Glomerular visceral epithelial cell (primary cell): Measurements from ENCODE around the gene GRAMD4.
A peak's percentile ranks its signal among the peaks of the same experiment; 100 is the strongest.

ENCODE experiments used
- DNase-seq: peaks from one replicate; pipeline ENCODE4 v3.0.0-alpha.2; 2016; ENCODE audit errors: extremely low spot score

GRAMD4 gene

DNA sequence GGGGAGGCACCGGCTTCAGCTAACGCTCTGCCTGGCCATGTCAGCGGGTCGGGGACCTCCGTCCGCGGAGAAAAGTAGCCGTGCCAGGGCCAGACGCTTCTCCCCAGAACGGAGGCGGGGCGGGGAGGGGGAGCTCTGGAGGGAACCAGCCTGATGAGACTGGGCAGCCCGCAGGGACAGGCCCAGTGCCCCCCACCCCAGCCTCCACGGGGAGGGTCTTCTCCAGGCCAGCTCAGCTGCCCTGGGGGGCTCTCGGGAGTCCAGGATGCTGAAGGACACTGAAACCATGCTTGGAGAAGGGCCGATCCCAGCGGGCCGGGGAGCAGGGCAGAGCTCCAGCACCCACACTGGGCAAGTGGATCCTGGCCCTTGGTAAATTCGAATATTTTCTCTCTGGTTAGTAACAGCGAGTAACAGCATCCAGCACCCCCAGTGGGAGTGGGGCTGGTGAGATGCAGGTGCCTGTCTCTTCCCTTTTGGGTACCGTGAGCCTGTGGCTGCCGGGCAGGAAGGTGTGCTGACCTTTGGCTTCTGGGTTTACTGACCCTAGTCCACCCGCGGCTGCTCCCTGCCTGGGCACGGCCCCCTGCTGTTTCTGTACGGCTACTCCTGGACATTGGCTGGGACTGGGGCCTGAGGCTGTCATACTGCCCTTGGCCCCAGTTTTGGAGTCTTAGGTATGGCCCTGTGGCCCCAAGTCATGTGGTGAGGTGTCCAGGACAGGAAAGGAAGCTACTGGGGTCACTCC lies 35.8 kb downstream of the GRAMD4 start:
- DNase-seq: no peak

DNA sequence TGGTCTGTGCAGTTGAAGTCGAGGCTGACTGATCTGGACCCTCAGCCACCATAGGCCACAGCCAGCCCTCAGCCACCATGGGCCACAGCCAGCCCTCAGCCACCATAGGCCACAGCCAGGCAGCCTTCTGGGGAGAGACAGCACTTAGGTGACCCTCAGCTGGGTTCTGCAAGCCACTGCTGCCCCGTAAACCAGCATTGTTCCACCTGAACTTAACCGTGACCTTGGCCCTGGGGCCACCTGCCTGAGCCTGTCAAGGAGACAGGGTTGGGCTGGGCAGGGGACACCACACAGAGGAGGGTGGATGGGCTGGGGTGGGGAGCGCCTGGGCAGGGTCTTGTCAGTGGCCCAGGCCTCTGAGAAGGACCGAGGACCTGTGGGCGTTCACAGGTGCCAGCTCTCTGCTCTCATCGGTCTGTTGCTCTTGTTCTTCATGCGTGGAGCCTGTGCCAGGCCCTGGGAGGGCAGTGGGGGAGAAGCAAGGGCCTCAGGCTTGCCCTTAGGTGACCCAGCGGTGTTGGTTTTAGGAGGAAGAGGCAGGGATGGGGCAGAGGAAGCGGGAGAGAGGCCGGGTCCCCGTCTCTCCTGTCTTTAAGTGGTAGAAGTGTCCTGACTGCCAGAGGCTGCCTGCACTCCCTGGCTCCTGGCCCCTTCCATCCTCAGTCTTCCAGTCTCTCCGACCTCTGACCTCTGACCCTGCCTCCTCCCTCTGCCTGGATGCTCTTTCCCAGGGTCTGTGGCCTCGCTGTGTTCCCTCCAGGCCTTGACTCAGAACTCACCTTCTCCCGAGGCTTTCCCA lies 36.9 kb downstream of the GRAMD4 start:
- DNase-seq: no peak

DNA sequence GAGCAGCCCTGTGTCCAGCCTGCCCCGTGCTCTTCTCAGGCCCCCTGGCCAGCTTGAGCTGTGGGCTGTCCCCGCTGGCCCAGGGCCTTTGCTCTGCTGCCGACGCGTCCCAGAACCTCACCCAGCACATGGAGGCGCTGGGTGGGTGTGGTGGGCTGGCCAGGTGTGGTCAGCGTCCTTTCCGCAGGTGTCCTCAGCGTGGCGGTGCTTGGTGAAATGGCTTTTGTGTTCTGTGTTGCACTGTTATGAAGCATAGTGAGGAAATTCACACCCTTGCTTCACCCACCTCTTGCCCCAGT lies 37.4 kb downstream of the GRAMD4 start:
- DNase-seq: no peak

DNA sequence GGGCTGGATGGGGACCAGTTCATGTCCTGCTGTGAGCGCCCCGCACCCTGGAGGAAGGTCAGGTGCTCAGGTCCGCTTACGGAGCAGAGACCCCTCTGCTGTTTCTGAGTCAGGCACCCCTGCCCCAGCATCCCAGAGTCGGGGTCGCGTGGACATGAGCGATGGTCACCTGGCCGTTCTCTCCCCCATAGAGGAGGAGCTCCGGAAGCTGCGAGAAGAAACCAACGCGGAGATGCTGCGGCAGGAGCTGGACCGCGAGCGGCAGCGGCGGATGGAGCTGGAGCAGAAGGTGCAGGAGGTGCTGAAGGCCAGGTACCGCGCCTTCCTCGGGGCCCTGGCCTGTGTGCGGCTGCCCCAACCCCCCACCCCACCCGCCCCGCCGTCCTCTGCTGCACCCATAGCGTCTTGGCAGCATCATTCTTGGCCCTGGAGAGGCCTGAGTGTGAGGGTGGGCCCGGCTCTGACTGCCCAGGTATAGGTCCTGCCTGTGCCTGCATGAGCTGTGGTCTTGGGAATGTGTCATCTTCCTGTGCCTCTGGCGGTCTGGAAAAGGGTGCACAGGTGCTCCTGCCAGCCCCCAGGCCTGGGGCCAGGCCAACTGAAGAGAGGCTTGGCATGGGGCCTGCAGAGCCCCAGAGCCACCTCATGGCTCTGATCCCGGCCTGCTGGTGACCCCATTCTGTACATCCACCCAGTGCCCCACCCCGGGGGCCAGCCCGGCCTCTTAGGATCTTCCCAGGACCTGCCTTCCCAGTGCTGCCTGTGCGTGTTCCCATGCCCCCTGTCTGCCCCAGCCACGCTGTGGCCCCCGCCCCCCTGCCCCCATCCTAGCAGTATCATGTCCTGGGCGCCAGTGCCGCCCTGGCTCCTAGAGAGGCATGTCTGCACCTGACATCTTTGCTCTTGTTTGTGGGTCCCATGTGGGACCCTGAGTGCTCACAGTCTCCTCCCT lies 38.1 kb downstream of the GRAMD4 start:
- no peak for DNase-seq

DNA sequence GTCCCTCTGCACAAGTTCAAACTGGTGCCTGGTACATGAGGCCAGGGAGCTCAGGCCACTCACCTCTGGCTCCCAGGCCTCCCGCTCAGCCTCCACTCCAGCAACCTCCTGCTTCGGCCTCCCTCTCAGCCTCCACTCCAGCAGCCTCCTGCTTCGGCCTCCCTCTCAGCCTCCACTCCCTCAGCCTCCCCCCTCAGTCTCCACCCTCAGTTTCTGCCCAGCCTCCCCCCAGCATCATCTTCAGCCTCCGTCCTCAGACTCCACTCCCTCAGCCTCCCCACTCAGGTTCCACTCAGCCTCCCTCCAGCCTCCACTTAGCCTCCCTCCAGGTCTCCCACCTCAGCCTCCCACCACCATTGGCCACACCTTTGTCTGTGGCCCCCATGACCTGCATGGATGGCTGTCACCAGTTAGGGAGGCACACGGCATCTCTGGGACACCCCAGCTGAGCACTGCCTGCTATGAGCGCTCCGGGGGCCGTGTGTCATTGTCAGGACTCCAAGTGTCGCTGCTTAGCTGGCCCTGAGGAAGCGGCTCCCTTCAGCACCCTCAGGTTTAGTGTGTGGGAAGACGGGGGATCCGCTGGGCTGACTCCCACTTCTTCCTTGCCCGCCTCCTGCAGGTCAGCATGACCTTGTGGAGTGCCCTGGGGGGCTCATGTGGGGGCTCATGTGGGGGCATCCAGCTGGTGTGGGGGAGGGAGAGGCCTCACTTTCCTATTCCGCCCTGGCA lies 39.0 kb downstream of the GRAMD4 start:
- no peak for DNase-seq

DNA sequence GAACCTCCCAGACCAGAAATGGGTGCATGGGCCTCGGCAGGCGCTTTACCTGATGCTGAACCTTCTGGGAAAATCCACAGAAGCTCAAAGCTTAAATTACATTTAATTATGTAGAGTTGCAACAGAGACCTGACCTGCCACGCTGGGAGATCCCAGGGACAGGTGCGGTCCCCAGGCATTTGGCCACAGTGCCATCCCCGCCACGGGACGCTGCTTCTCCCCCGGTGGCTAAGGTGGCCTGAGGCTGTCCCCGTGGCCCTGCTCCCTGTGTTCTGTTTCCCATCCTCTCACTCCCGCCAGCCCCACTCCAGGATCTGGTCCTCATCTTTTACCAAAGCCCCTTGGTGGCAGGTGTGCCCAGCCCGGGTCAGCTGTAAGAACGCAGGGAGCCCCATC lies 39.6 kb downstream of the GRAMD4 start:
- DNase-seq: no peak

DNA sequence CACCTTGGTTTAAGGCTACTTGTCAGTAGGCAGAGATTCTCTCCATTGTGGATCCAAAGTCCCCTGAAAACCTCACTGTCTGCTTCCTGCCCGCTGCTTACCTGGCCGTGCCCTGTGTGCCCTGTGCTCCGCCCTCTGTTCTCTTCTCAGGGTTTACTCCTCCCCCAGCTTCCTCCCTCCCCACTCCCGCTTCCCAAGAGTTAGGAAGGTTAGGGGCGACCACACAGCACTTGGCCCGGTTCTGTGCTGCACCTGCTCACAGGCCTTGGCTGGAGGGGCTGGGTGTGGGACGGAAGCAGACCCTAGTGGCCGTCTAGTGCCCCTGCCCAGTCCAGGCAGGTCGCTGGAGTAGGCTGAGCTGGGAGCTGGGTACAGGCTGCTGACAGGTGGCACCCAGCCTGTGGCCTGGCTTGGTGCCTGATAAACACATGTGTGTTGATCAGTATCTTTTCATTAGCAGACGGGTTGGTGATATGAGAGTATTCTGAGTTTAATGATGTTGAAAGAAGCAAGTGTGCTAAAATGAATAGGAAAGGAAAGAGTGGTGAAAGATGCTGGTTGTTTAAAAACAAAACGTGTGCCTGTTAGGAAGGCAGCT lies 40.5 kb downstream of the GRAMD4 start:
- DNase-seq: no peak

DNA sequence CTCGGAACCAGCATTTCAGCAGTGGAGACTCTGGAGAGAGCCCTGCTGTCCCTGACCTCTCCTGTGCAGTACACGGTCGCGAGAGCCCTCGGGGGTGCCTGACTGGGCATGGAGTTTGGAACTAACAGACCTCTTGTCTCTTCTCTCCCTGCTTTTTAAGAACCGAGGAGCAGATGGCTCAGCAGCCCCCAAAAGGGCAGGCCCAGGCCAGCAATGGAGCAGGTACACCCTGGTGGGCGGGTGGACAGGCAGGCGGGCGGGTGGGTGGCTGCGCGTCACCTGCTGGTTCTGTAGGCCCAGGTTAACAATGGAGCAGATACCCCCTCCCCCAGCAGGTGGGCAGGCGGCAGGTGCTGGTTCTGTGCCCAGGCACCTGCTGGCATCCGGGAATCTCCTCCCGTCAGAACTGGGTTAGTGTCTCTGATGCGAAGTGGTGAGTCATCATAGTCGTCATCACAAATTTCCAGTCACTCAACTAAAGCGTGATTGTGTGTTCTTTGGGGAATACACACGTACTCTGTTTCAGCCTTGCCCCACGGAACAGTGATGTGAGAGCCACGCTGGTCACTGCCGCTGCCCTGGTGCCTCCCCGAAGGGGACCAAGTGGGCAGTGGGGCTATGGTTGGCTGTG lies 41.1 kb downstream of the GRAMD4 start:
- DNase-seq: peak; percentile 29

DNA sequence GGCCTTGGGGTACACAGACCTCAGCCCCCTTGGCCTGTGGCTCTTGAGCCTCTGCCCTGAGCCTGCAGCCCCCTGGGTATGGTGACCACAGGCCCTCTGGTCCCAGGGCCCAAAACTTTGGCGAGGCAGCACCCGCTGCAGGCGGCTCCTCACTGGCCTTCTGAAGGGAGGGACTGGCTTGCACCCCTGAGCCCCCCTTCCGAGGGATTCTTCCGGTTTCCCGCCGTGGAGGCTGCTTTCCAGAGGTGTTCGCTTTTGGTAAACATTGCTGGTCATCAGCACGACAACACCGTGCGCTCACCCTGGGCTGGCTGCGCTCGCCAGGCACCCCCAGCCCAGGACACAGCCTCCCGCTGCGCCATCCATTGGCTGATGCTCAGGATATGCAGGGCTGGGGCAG lies 42.0 kb downstream of the GRAMD4 start:
- no peak for DNase-seq

DNA sequence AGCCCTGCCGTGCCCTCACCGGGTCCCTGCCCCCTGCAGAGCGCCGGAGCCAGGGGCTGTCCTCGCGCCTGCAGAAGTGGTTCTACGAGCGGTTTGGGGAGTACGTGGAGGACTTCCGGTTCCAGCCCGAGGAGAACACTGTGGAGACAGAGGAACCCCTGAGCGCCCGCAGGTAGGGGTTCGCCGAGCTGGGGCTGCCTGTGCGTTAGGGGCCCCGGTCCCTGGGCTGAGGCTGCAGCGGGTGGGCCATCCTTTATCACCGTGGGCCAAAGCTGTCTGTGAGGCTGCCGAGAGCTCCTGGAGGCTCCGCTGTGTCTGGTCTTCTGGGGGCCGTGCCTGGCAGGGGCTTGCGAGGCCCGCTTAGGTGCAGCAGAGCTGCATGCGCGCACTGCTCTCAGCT lies 42.8 kb downstream of the GRAMD4 start:
- no peak for DNase-seq

DNA sequence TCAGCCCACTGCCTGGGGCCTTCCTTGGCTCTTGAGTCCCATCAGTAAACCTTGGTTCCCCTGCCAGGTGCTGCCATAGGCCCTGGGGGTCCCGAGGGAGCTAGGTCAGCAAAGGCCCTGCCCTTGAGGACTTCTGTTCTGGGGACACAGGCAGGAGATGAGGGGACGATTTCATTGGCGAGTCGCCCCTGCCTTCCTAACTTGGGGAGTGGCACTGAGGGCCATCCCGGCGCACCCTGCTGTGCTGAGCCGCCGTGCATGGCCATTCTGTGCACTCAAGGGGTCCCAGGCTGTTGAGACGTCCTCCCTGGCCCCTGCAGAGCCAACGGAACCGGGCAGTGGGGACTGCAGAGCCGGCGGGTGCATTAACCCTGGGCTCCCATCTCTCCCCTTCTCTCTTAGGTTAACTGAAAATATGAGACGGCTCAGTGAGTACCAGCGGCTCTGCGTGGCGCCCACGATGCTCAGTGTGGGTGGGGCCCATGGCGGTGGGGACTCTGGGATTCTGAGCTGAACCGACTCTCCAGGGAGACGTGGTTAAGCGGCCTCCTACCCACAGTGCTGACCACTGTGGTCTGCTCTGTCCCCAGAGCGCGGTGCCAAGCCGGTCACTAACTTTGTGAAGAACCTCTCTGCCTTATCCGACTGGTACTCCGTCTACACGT lies 43.4 kb downstream of the GRAMD4 start:
- no peak for DNase-seq

DNA sequence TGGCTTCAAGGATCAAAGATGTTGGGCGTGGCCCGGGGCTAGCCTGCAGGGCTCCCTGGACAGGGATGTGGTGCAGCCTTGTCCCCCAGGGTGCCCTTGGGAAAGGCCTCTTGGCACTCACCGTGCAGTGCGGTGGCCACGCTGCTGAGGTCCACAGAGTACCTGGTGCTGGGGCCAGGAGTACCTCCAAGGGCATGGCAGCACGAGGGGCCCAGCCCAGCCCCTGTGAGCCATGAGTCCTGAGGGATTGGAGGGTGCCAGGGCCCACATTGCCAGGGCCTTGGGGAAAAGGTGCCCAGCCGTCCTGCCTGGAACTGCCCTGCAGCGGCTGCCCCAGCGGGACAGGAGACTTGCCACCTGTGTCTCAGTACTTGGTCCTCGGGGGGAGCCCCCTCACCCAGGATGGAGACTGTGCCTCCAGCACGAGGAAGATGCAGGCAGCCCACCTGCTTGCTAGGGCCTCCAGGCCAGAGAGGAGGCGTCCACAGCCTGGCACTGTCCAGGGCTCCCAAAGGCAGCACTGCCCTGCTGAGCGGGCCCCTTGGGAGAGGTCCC lies 44.2 kb downstream of the GRAMD4 start:
- DNase-seq: no peak

DNA sequence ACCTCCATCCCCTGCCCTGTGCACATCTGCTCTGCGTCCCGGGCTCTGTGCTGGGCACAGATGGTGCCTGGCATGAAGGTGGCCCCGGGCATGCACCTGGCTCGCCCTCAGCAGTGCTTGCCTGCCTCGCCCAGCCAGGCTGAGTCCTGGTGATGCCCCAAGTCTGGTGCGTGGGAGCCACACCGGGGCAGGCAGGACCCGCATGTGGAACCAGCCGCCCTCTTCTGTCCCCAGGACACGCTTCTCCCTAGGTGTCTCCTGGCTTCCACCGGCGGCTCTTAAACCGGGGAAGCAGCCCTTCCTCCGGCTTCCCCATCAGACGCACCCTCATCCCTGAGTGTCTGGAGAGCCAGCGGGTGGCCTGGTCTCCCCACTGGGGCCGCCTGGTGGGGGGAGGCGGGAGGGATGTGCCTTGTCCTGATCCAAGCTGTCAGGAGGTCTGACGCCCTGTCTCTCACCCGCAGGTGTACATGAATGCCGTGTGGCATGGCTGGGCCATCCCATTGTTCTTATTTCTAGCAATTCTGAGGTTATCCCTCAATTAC lies 45.0 kb downstream of the GRAMD4 start:
- DNase-seq: no peak

DNA sequence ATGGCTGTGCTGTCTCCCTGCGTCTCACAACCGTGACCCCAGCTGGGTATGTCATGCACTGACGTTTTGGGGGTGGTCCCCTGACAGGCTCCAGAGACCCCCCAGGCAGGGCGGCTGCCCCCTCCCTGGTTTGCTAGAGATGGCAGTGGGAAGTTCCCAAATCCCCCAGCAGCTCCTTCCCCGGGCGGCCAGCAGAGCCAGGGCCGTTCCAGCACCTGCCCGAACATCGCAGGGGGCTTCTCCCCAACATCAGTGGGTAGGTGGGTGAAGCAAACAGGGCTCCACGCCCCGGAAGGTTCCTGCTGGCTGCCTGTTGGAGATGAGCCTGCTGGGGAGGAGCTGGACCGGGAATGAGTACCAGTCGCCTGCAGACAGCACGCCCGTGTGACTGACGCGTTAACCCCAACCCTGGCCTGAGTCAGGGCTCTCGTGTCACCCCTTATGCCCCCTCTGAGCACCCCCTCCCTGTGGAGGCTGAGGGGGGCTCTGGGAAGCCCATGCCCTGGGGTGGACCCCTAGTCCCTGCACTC lies 45.6 kb downstream of the GRAMD4 start:
- DNase-seq: no peak

DNA sequence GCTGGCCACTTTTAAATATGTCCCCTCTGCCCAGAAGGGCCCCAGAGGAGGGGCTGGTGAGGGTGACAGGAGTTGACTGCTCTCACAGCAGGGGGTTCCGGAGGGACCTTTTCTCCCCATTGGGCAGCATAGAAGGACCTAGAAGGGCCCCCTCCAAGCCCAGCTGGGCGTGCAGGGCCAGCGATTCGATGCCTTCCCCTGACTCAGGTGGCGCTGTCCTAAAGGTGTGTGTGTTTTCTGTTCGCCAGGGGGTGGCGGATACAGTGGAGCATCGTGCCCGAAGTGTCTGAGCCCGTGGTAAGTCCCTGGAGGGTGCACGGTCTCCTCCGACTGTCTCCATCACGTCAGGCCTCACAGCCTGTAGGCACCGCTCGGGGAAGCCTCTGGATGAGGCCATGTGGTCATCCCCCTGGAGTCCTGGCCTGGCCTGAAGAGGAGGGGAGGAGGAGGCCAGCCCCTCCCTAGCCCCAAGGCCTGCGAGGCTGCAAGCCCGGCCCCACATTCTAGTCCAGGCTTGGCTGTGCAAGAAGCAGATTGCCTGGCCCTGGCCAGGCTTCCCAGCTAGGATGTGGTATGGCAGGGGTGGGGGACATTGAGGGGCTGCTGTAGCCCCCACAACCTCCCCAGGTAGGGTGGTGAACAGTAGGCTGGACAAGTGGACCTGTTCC lies 46.5 kb downstream of the GRAMD4 start:
- DNase-seq: no peak

DNA sequence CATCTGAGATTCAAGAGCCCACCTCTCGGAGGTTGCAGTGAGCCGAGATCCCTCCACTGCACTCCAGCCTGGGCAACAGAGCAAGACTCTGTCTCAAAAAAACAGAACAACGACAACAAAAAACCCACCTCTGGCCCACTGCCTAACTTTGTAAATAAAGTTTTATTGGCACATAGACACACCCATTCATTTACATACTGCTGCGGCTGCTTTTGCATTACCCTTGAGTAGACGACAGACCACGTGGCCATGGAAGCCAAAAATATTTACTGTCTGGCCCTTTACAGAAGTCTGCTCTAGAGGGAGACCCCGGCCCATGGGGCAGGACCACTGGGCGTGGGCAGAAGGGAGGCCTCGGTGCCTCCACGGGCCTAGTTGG lies 47.0 kb downstream of the GRAMD4 start:
- no peak for DNase-seq

DNA sequence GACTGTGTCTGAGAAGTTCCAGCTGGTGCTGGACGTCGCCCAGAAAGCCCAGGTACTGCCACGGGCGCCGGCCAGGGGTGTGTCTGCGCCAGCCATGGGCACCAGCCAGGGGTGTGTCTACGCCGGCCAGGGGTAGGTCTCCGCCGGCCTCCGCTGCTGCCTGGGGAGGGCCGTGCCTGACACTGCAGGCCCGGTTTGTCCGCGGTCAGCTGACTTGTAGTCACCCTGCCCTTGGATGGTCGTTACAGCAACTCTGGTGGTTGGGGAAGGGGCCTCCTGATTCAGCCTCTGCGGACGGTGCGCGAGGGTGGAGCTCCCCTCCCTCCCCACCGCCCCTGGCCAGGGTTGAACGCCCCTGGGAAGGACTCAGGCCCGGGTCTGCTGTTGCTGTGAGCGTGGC lies 47.9 kb downstream of the GRAMD4 start:
- DNase-seq: no peak

DNA sequence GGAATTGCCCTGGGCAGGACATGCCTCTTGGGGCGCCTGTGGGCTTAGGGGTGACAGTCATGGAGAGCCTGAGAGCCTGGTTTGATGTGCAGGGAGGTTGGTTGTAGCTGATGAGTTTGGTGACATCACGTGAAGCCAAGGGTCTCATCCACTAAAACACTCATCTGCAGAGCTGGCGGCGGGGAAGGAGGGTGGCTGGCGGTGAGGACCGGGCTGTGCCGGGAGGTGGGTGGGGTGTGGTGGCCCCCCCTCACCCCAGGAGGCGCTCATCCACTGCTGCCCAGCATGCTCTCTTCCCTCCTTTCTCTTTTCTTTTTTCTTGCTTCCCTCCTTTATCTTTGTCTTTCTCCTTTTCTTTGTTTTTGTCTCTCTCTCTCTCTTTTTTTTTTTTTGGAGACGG lies 49.0 kb downstream of the GRAMD4 start:
- DNase-seq: no peak

DNA sequence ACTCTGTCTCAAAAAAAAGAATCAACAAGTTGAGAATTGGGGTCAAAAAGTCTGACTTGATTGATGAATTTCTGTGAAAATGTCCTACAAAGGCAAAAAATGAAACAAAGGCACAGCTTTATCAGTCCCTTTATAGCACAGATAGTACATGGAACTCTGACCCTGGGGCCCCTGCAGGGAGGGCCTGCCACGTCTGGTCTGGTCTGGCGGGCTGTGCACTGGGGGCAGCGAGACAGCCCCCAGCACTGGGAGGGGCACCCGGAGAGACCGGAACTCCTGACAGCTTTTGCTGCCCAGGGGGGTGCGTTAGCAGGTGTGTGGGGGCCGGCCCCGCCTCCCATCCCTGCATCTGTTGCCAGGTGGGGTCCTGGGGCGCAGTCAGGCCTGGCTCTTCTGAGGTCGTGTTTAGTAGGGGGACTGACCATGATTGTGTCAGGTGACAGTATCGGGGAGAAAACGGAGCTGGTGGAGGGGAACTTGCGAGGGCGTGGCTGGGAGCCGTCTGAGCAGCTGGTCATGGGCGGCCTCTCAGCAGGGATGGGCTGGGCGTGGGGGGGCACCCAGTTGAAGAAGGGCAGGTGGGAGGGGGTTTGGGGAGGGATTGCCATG lies 51.7 kb downstream of the GRAMD4 start:
- DNase-seq: no peak
